Fibroblast of lung (primary cell): ENCODE measurements around the gene AGAP1. TPM values are rescaled to one million over a fixed set of nuclear protein-coding genes. Genes with fewer than 3 reads are reported as not detected.

Experiments
- DNase-seq, 2 donors: peaks; one replicate each; pipeline versions ENCODE4 v3.0.0 to v3.0.0-alpha.2; 2010; ENCODE audit warnings: low read depth in 2 of 2
- H2AFZ ChIP-seq: 2 replicates; pipeline ENCODE4 v1.5.1; 2012; ENCODE audit warnings: low read length, control low read depth, inconsistent platforms
- H3K27ac ChIP-seq: 2 replicates; pipeline ENCODE4 v1.5.1; 2011; ENCODE audit warnings: low read length, control low read depth; ENCODE audit not compliant: insufficient read depth
- H3K27me3 ChIP-seq: 2 replicates; pipeline ENCODE4 v1.5.1; 2011; ENCODE audit warnings: mild to moderate bottlenecking, low read length; ENCODE audit not compliant: control insufficient read depth, insufficient read depth
- H3K36me3 ChIP-seq: 2 replicates; pipeline ENCODE4 v1.5.1; 2011; ENCODE audit warnings: low read length; ENCODE audit not compliant: control insufficient read depth, insufficient read depth
- H3K4me1 ChIP-seq: 2 replicates; pipeline ENCODE4 v1.5.1; 2011; ENCODE audit warnings: low read length; ENCODE audit not compliant: control insufficient read depth, insufficient read depth; ENCODE audit errors: extremely low read depth
- H3K4me2 ChIP-seq: 2 replicates; pipeline ENCODE4 v1.5.1; 2011; ENCODE audit warnings: low read length, control low read depth; ENCODE audit not compliant: insufficient read depth; ENCODE audit errors: extremely low read depth
- H3K4me3 ChIP-seq, 4 experiments: fragments of 200-600 bp in 1 of 4; sonication (generic) in 1 of 4; replicated peaks in 1 of 4; 2 replicates each; pipeline ENCODE4 v1.5.1; 2011 to 2016; ENCODE audit warnings: low read length in 4 of 4, low read depth in 3 of 4, mild to moderate bottlenecking in 3 of 4, control low read depth in 2 of 4, inconsistent platforms in 1 of 4, mixed read lengths in 1 of 4; ENCODE audit not compliant: insufficient read depth in 1 of 4; ENCODE audit errors: control extremely low read depth in 1 of 4
- H3K79me2 ChIP-seq: 2 replicates; pipeline ENCODE4 v1.5.1; 2012; ENCODE audit warnings: mild to moderate bottlenecking, low read length, inconsistent platforms; ENCODE audit not compliant: control insufficient read depth, insufficient read depth
- H3K9ac ChIP-seq: 2 replicates; pipeline ENCODE4 v1.5.1; 2011; ENCODE audit warnings: mild to moderate bottlenecking, low read length, control low read depth; ENCODE audit not compliant: insufficient read depth
- H3K9me3 ChIP-seq: 2 replicates; pipeline ENCODE4 v1.5.1; 2012; ENCODE audit warnings: low read depth, low read length; ENCODE audit not compliant: control insufficient read depth, insufficient read depth
- H4K20me1 ChIP-seq: 2 replicates; pipeline ENCODE4 v1.5.1; 2011; ENCODE audit warnings: low read length; ENCODE audit not compliant: control insufficient read depth, insufficient read depth; ENCODE audit errors: extremely low read depth
- EZH2 ChIP-seq: IDR thresholded peaks from 2 replicates; pipeline ENCODE4 v1.5.1; 2012; ENCODE audit warnings: low read length, control low read depth, mild to moderate bottlenecking; ENCODE audit errors: missing control alignments
- polyA plus RNA-seq, 2 donors: library from polyadenylated mRNA; depleted of rRNA in 1 of 2; stranded (reverse) in 1 of 2; unstranded in 1 of 2; fragments of >200 nt; gene quantifications; 2 replicates each; pipeline ENCODE4 v1.2.1, GENCODE V29; 2011 to 2012; ENCODE audit warnings: missing spikeins in 1 of 2
- total RNA-seq: library from RNA; depleted of rRNA; stranded (reverse); fragments of >200 nt; gene quantifications from 2 replicates; pipeline ENCODE4 v1.2.1, GENCODE V29; 2014
- TF ChIP-seq, protein P1 (sequence below), 2 donors: IDR thresholded peaks in 1 of 2; conservative IDR thresholded peaks in 1 of 2; 1 replicate in 1 of 2; 2 replicates in 1 of 2; pipeline ENCODE4 v1.5.1; 2011 to 2012; ENCODE audit warnings: low read length in 2 of 2, control low read depth in 1 of 2, inconsistent platforms in 1 of 2, low read depth in 1 of 2, mild to moderate bottlenecking in 1 of 2

Gene AGAP1
- total and polyA plus RNA-seq, 2 donors (not counting 1 experiment from before 2014, with no cell fraction given) = 10.6 to 14.0 TPM

DNA sequence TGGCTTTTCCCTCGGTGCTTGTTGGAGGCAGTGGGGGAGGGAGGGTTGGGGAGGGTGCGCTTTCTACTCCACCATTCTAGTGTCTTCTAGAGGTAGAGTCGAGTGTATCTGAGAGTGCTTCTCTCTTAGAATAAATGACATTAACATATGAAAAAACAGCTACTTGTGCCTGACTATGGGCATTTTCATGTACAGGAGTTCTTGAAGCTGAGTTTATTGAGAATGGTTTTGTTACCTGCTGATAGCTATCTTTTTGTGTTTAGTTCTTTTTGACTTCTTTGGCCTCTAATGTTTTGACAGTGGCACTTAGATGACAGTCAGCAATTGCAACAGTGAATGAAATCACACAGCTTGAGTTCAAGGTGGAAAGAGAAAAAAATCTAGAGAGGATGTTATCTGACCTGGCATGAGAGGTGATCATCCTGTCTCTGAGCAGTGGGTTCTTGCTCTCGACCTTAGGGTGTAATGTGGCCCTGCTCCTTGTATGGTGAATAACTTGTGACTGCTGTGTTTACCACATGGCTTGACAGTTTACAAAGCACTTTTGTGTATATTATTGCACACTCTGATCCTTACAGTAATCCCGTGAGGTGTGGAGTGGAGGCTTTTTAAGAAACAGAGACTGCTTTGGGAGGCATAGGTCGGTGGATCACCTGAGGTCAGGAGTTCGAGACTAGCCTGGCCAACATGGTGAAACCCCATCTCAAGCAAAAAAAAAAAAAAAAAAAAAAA lies 86.7 kb downstream of the AGAP1 start:
- peaks cover 12% of the 10 kb centered on the region for H3K79me2 ChIP-seq

DNA sequence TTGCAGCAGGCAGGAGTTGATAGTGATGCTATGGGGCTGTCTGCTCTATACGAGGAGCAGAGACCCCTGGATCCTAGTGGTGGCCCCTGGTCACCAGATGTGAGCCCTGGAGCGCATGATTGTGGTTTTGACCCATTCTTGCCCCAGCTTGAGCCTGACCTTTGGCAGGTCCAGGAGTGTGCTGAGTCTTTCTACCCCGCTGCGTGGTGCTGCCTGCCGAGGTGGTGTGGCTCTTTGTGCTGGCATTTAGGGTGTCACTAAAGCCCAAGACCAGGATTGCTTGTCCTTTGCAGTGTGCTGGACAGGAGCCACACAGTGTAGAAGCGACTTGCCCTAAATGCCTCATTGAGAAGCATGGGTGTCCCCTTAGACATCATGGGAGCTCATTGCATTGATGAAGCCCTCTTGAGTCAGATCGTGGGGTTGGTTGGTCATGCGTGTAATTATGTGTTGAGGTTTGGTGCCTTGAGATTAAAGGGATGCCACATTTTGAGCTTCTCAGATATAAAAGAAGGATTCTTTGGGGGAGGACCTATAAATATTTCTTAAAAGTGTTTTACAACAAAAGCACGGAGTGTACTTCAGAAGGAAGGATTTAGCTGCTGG lies 88.3 kb downstream of the AGAP1 start:
- H4K20me1 ChIP-seq = no peaks in the 10 kb centered on the region
- no peaks in the 10 kb centered on the region for H3K9me3 ChIP-seq
- no peak overlapping the region for H3K4me3 ChIP-seq
- H3K27ac ChIP-seq = no peak overlapping the region
- H3K27me3 ChIP-seq = no peaks in the 10 kb centered on the region
- H3K79me2 ChIP-seq = peaks cover 11% of the 10 kb centered on the region
- TF ChIP-seq, protein P1, sequence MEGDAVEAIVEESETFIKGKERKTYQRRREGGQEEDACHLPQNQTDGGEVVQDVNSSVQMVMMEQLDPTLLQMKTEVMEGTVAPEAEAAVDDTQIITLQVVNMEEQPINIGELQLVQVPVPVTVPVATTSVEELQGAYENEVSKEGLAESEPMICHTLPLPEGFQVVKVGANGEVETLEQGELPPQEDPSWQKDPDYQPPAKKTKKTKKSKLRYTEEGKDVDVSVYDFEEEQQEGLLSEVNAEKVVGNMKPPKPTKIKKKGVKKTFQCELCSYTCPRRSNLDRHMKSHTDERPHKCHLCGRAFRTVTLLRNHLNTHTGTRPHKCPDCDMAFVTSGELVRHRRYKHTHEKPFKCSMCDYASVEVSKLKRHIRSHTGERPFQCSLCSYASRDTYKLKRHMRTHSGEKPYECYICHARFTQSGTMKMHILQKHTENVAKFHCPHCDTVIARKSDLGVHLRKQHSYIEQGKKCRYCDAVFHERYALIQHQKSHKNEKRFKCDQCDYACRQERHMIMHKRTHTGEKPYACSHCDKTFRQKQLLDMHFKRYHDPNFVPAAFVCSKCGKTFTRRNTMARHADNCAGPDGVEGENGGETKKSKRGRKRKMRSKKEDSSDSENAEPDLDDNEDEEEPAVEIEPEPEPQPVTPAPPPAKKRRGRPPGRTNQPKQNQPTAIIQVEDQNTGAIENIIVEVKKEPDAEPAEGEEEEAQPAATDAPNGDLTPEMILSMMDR (conservative IDR thresholded peaks at IDR 0.05 in 1 of 2, IDR thresholded peaks at IDR 0.05 in 1 of 2; ENCODE audit: low read depth in 1 of 2, low read length in 2 of 2) = no peak
- no peak for TF ChIP-seq EZH2
- H3K9ac ChIP-seq = no peak overlapping the region
- H2AFZ ChIP-seq = no peak overlapping the region
- DNase-seq = no peak
- H3K36me3 ChIP-seq = no peaks in the 10 kb centered on the region
- H3K4me1 ChIP-seq = peaks cover under 1% of the 10 kb centered on the region
- H3K4me2 ChIP-seq = no peak overlapping the region

More for the DNA sequence above, 86.7 kb downstream of the AGAP1 start:
- no peak overlapping the region for H3K27ac ChIP-seq
- no peak overlapping the region for H3K4me2 ChIP-seq
- H2AFZ ChIP-seq = no peak overlapping the region
- H3K27me3 ChIP-seq = no peaks in the 10 kb centered on the region
- no peak for DNase-seq
- H3K36me3 ChIP-seq = no peaks in the 10 kb centered on the region
- no peaks in the 10 kb centered on the region for H3K9me3 ChIP-seq
- TF ChIP-seq, protein P1 (conservative IDR thresholded peaks at IDR 0.05 in 1 of 2, IDR thresholded peaks at IDR 0.05 in 1 of 2; ENCODE audit: low read depth in 1 of 2, low read length in 2 of 2) = no peak
- TF ChIP-seq EZH2 = no peak
- peaks cover 2% of the 10 kb centered on the region for H3K4me1 ChIP-seq
- H3K4me3 ChIP-seq = no peak overlapping the region
- H4K20me1 ChIP-seq = no peaks in the 10 kb centered on the region
- H3K9ac ChIP-seq = no peak overlapping the region

DNA sequence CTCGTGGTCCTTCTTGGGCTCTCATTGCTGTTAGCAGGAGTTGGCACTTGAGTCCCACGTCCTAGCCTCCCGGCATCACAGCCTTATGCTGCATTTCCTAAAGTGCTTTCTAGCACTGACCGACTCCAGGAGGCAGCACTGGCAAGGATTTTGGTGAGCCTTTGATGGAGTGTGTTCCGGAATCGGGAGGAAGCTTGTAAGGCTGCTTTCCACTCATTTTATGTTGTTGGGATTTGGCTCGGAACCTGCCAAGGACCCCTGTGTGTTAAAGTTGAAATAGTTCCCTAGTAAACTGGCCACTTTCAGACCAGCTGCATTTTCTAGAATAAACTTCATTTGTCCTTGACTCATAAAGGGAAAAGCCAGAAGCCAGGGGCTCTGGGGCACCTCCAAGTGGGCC lies 88.9 kb downstream of the AGAP1 start:
- Histone ChIP-seq H2AFZ (no peak overlapping the region), H3K36me3 (no peaks in the 10 kb centered on the region), H3K79me2 (peaks cover 10% of the 10 kb centered on the region), H3K27me3 (no peaks in the 10 kb centered on the region), H3K9me3 (no peaks in the 10 kb centered on the region), H3K27ac (no peak overlapping the region), H3K4me3 (no peak overlapping the region), H3K4me2 (no peak overlapping the region), H3K9ac (no peak overlapping the region), H4K20me1 (no peaks in the 10 kb centered on the region), H3K4me1 (no peaks in the 10 kb centered on the region)
- no peak for DNase-seq
- TF ChIP-seq, protein P1 (conservative IDR thresholded peaks at IDR 0.05 in 1 of 2, IDR thresholded peaks at IDR 0.05 in 1 of 2; ENCODE audit: low read depth in 1 of 2, low read length in 2 of 2) = no peak
- TF ChIP-seq EZH2 = no peak
